Measurements from ENCODE around the gene MMP25. TPM values are rescaled to one million over a fixed set of nuclear protein-coding genes. Genes with fewer than 3 reads are reported as not detected.

Gene MMP25
- total RNA-seq, 4 donors from 2014 or later = under 0.01 to 4.5 (median 0.12) TPM

DNA sequence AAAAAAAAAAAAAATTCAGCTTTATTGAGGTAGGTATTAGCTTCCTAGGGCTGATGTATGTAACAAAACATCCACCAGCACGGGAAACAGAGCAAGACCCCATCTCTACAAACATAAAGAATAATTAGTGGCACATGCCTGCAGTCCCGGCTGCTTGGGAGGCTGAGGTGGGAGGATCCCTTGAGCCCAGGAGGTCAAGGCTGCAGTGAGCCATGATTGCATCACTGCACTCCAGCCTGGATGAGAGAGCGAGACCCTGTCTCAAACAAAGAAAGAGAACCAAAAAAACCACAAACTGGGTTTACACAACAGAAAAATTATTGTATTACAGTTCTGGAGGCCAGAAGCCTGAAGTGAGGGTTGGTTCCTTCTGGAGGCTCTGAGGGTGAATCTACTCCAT is 4.0 kb upstream of the MMP25 start:
- DNase-seq (ENCODE audit: extremely low spot score) = no peak
- TF ChIP-seq POLR2A (IDR thresholded peaks at IDR 0.05; ENCODE audit: low read depth) = no peak
- TF ChIP-seq POLR2AphosphoS5 (IDR thresholded peaks at IDR 0.05) = no peak
- TF ChIP-seq CTCF (IDR thresholded peaks at IDR 0.05) = no peak
- TF ChIP-seq EP300 (IDR thresholded peaks at IDR 0.05) = no peak
- Histone ChIP-seq H3K4me1 (peaks cover 20 to 25% (median 23%) of the 10 kb centered on the region in 4 donors), H3K4me3 (no peak overlapping the region), H3K36me3 (no peaks in the 10 kb centered on the region), H3K9me3 (no peaks in the 10 kb centered on the region), H3K27me3 (peaks cover 6 to 98% (median 56%) of the 10 kb centered on the region in 4 donors), H3K27ac (replicated peaks in 1 of 4) (no peak overlapping the region)
- WGBS = 81% methylated on average over 3 of the region's 3 CpGs
- intact Hi-C loops (cut with DNase I) = no loop called here

GRCh38 chr16:3044708-3045107 is 1.7 kb upstream of the MMP25 start:
- WGBS = 90% methylated on average over 6 of the region's 6 CpGs
- intact Hi-C loops (cut with DNase I) = no loop called here
- Histone ChIP-seq H3K4me1 (peaks cover 20 to 25% (median 23%) of the 10 kb centered on the region in 4 donors), H3K9me3 (no peaks in the 10 kb centered on the region), H3K4me3 (peak overlapping the region in 1 of 4 donors; percentile 53), H3K27ac (replicated peaks in 1 of 4) (no peak overlapping the region), H3K36me3 (no peaks in the 10 kb centered on the region), H3K27me3 (peaks cover 6 to 98% (median 57%) of the 10 kb centered on the region in 4 donors)
- no peak for DNase-seq (ENCODE audit: extremely low spot score)
- TF ChIP-seq CTCF (IDR thresholded peaks at IDR 0.05) (no peak), EP300 (IDR thresholded peaks at IDR 0.05) (no peak)

DNA sequence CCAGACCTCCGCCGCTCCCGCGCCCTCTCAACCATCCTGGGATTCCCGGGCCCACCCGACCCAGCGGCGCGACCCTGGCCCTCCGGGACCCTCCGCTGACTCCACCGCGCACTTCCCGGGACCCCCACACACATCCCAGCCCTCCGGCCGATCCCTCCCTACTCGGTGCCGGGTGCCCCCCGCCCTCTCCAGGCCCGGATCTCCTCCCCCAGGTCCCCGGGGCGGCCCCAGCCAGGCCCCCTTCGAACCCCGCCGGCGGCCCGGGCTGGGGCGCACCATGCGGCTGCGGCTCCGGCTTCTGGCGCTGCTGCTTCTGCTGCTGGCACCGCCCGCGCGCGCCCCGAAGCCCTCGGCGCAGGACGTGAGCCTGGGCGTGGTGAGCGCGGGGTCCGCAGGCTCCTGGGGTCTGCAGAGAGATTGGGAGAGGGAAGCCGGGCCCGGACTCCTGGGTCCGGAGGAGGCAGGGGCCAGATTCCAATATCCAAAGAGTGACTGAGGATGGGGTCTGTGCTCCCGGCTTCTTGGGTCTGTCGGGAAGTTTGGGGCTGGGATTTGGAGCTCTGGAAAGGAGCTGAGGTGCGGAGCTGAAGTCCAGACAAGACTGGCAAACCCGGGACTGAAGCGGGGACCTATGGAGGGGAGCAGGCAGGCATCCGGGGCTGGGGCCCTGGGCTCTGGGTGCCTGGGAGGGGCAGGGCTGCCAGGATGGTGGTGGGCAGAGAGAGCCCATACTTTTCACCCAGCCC is 453 bp downstream of the MMP25 start:
- Histone ChIP-seq H3K27me3 (peaks cover 6 to 98% (median 55%) of the 10 kb centered on the region in 4 donors), H3K4me1 (peaks cover 20 to 25% (median 23%) of the 10 kb centered on the region in 4 donors), H3K36me3 (no peaks in the 10 kb centered on the region), H3K9me3 (no peaks in the 10 kb centered on the region), H3K27ac (replicated peaks in 1 of 4) (no peak overlapping the region), H3K4me3 (peak overlapping the region; percentile 48 to 60 (median 54))
- intact Hi-C loops (cut with DNase I) = no loop called here
- 2% methylated on average over 16 of the region's 54 CpGs for WGBS
- TF ChIP-seq CTCF (IDR thresholded peaks at IDR 0.05) (no peak), POLR2AphosphoS5 (IDR thresholded peaks at IDR 0.05) (no peak), POLR2A (IDR thresholded peaks at IDR 0.05; ENCODE audit: low read depth) (no peak), EP300 (IDR thresholded peaks at IDR 0.05) (no peak)
- DNase-seq (ENCODE audit: extremely low spot score) = no peak

- no peak for TF ChIP-seq POLR2A (IDR thresholded peaks at IDR 0.05; ENCODE audit: low read depth)
- no peak for TF ChIP-seq POLR2AphosphoS5 (IDR thresholded peaks at IDR 0.05)
- no peak for TF ChIP-seq CTCF (IDR thresholded peaks at IDR 0.05)
- TF ChIP-seq EP300 (IDR thresholded peaks at IDR 0.05) = no peak
- Histone ChIP-seq H3K36me3 (no peaks in the 10 kb centered on the region), H3K9me3 (no peaks in the 10 kb centered on the region), H3K4me1 (peaks cover 20 to 25% (median 23%) of the 10 kb centered on the region in 4 donors), H3K4me3 (peak overlapping the region in 1 of 4 donors; percentile 60), H3K27me3 (peaks cover 6 to 94% (median 55%) of the 10 kb centered on the region in 4 donors), H3K27ac (replicated peaks in 1 of 4) (no peak overlapping the region)
- intact Hi-C loops (cut with DNase I) = no loop called here
- DNase-seq (ENCODE audit: extremely low spot score) = no peak
- 14% methylated on average over 7 of the region's 13 CpGs for WGBS
Measured at GRCh38 chr16:3047387-3047720, 993 bp downstream of the MMP25 start.
